ENCODE data around the gene MRPS7.

The MRPS7 gene

GRCh38 chr17:75315541-75316243 lies 54.0 kb downstream of the MRPS7 start:
- DNase-seq = no peak
